Measurements from ENCODE around the gene ARID5B.

ARID5B gene

DNA sequence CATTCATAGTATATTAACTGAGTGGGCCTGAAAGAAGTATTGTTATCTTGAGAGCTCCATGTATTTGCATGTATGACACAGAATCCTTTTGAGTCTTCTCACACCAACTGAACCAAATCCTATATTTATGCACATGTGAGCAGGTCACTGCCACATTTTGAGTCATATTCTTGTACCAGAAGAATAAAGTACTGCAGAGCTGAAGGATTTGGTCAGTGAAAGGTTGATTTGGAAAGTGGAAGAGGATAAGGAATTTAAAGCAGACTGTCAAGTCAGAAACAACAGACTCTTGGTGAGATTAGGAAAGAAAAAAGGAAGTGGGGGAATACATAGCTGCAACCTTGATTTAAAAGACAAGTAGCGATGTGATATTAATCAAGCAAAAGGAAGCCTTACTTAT, 121.8 kb downstream of the ARID5B start (continued):
- TF ChIP-seq, protein P1, sequence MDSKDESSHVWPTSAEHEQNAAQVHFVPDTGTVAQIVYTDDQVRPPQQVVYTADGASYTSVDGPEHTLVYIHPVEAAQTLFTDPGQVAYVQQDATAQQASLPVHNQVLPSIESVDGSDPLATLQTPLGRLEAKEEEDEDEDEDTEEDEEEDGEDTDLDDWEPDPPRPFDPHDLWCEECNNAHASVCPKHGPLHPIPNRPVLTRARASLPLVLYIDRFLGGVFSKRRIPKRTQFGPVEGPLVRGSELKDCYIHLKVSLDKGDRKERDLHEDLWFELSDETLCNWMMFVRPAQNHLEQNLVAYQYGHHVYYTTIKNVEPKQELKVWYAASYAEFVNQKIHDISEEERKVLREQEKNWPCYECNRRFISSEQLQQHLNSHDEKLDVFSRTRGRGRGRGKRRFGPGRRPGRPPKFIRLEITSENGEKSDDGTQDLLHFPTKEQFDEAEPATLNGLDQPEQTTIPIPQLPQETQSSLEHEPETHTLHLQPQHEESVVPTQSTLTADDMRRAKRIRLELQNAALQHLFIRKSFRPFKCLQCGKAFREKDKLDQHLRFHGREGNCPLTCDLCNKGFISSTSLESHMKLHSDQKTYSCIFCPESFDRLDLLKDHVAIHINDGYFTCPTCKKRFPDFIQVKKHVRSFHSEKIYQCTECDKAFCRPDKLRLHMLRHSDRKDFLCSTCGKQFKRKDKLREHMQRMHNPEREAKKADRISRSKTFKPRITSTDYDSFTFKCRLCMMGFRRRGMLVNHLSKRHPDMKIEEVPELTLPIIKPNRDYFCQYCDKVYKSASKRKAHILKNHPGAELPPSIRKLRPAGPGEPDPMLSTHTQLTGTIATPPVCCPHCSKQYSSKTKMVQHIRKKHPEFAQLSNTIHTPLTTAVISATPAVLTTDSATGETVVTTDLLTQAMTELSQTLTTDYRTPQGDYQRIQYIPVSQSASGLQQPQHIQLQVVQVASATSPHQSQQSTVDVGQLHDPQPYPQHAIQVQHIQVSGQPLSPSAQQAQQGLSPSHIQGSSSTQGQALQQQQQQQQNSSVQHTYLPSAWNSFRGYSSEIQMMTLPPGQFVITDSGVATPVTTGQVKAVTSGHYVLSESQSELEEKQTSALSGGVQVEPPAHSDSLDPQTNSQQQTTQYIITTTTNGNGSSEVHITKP (tag by site-specific recombination; IDR thresholded peaks at IDR 0.05), result no peak
- peak; percentile 37 for TF ChIP-seq SETDB1 (IDR thresholded peaks at IDR 0.05; ENCODE audit: insufficient read length, low read length)
- TF ChIP-seq KLF1 (tag by site-specific recombination; IDR thresholded peaks at IDR 0.05), result no peak
- TF ChIP-seq ZNF169 (tag by site-specific recombination; IDR thresholded peaks at IDR 0.05), result no peak
- no peak for TF ChIP-seq ZNF830 (tag by site-specific recombination; IDR thresholded peaks at IDR 0.05; ENCODE audit: low read depth)

- no peaks in the 10 kb centered on the region for H3K9me3 ChIP-seq (ENCODE audit: control insufficient read depth, insufficient read depth, low read depth, low read length)
- no peaks in the 10 kb centered on the region for H3K36me3 ChIP-seq (ENCODE audit: control insufficient read depth in 2 of 2, insufficient read depth in 1 of 2, low read length in 2 of 2)
- ChIA-PET CTCF (interaction anchor here (0.7 to 3.6 kb wide), 2 partner anchors 14 to 305 kb away, joined by 3 to 19 read pairs; no protein-coding TSS in a partner anchor), POLR2A (no interaction called here)
- no peak overlapping the region for H3K4me3 ChIP-seq (ENCODE audit: low read depth, low read length)
- peaks cover 27% of the 10 kb centered on the region for H3K4me1 ChIP-seq (ENCODE audit: control insufficient read depth, insufficient read depth, low read length)
- no peak for TF ChIP-seq ZSCAN30 (tag by site-specific recombination; IDR thresholded peaks at IDR 0.05)
- TF ChIP-seq ZNF10 (tag by site-specific recombination; IDR thresholded peaks at IDR 0.05), result no peak
- no peak for TF ChIP-seq ZNF266 (tag by site-specific recombination; IDR thresholded peaks at IDR 0.05; ENCODE audit: low read depth)
- TF ChIP-seq TCF7L2 (IDR thresholded peaks at IDR 0.05; ENCODE audit: borderline replicate concordance, low read depth, low read length), result peak; percentile 64; the same call in 1 of the 2 replicates
- TF ChIP-seq ZXDB (tag by site-specific recombination; IDR thresholded peaks at IDR 0.05), result 0 out of 2 replicates have a peak, but pooled peaks have one; percentile 13
- TF ChIP-seq, protein P2, sequence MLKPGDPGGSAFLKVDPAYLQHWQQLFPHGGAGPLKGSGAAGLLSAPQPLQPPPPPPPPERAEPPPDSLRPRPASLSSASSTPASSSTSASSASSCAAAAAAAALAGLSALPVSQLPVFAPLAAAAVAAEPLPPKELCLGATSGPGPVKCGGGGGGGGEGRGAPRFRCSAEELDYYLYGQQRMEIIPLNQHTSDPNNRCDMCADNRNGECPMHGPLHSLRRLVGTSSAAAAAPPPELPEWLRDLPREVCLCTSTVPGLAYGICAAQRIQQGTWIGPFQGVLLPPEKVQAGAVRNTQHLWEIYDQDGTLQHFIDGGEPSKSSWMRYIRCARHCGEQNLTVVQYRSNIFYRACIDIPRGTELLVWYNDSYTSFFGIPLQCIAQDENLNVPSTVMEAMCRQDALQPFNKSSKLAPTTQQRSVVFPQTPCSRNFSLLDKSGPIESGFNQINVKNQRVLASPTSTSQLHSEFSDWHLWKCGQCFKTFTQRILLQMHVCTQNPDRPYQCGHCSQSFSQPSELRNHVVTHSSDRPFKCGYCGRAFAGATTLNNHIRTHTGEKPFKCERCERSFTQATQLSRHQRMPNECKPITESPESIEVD (tag by site-specific recombination; IDR thresholded peaks at IDR 0.05), result peak; percentile 5; the same call in 1 of the 2 replicates
- TF ChIP-seq FEZF1 (tag by site-specific recombination; IDR thresholded peaks at IDR 0.05), result peak; percentile 21; the same call in 1 of the 2 replicates
- TF ChIP-seq ZSCAN23 (tag by site-specific recombination; IDR thresholded peaks at IDR 0.05), result no peak
- no peak for TF ChIP-seq ZNF514 (tag by site-specific recombination; IDR thresholded peaks at IDR 0.05)
- TF ChIP-seq ZNF561 (tag by site-specific recombination; IDR thresholded peaks at IDR 0.05; ENCODE audit: borderline replicate concordance), result peak; percentile 72
- H3K27ac ChIP-seq (ENCODE audit: extremely low read depth, low read depth, low read length), result no peak overlapping the region
These were observed 122.7 kb downstream of the ARID5B start for GRCh38 chr10:62024026-62024701.

DNA sequence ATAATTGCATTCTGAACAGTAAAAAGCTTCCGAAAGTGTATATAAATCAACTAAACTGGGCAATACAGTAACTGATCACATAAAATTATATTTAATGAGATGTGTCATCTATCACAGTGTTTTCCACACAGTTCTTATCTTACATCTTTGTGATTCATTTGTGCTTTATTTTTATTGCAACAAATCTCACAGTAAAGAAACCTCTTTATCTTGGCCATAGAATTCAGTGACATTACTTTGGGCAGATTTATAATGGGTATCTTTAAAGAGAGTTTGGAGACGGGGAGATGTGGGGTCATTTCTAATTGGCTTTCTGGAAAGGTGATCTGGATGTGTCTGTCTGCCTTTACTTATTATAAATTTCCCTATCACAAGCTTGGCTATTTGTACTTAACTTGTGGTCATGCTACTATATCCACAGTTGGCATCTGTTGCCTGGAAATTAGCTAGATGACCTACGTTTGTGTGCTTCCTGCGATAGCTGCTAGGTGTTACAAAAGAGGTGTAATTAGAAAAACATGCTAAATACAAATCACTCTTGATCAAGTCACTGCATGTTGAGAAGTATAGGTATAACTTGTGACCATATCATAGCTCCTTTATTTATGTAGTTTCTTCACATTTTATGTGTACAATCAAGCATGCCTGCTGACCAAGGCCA, 123.8 kb downstream of the ARID5B start:
- Histone ChIP-seq H3K27ac (ENCODE audit: extremely low read depth, low read depth, low read length) (no peak overlapping the region), H3K36me3 (ENCODE audit: control insufficient read depth in 2 of 2, insufficient read depth in 1 of 2, low read length in 2 of 2) (no peaks in the 10 kb centered on the region), H3K4me3 (ENCODE audit: low read depth, low read length) (no peak overlapping the region), H3K9me3 (ENCODE audit: control insufficient read depth, insufficient read depth, low read depth, low read length) (no peaks in the 10 kb centered on the region), H3K4me1 (ENCODE audit: control insufficient read depth, insufficient read depth, low read length) (peaks cover 18% of the 10 kb centered on the region)
- CTCF ChIA-PET, result interaction anchor here (0.7 to 1.6 kb wide), 6 partner anchors 9 to 829 kb away, joined by 3 to 7 read pairs (median 4); no protein-coding TSS in a partner anchor
- POLR2A ChIA-PET, result interaction anchor here (0.6 kb wide), 1 partner anchor 1730 kb away, joined by 3 read pairs; no protein-coding TSS in a partner anchor
- TF ChIP-seq IKZF3 (tag by site-specific recombination; IDR thresholded peaks at IDR 0.05), result peak; percentile 69; the same call in 1 of the 2 replicates
- TF ChIP-seq, protein P3, sequence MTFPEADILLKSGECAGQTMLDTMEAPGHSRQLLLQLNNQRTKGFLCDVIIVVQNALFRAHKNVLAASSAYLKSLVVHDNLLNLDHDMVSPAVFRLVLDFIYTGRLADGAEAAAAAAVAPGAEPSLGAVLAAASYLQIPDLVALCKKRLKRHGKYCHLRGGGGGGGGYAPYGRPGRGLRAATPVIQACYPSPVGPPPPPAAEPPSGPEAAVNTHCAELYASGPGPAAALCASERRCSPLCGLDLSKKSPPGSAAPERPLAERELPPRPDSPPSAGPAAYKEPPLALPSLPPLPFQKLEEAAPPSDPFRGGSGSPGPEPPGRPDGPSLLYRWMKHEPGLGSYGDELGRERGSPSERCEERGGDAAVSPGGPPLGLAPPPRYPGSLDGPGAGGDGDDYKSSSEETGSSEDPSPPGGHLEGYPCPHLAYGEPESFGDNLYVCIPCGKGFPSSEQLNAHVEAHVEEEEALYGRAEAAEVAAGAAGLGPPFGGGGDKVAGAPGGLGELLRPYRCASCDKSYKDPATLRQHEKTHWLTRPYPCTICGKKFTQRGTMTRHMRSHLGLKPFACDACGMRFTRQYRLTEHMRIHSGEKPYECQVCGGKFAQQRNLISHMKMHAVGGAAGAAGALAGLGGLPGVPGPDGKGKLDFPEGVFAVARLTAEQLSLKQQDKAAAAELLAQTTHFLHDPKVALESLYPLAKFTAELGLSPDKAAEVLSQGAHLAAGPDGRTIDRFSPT (tag by site-specific recombination; IDR thresholded peaks at IDR 0.05), result peak; percentile 73
- peak; percentile 24; the same call in 1 of the 2 replicates for TF ChIP-seq ZNF121 (tag by site-specific recombination; IDR thresholded peaks at IDR 0.05)
- peak; percentile 4; the same call in 1 of the 2 replicates for TF ChIP-seq ZNF654 (tag by site-specific recombination; IDR thresholded peaks at IDR 0.05; ENCODE audit: low read depth)
- no peak for TF ChIP-seq YY2 (tag by site-specific recombination; IDR thresholded peaks at IDR 0.05)
- TF ChIP-seq ZBTB10 (tag by site-specific recombination; IDR thresholded peaks at IDR 0.05), result no peak
- peak; percentile 56 for TF ChIP-seq KLF10 (tag by site-specific recombination; IDR thresholded peaks at IDR 0.05)

Data from HEK293 (cell line).